HEK293 (cell line): ENCODE measurements around the gene CD300LF.

Experiments used
- CTCF ChIA-PET: fragments of 350-600 bp; formaldehyde crosslinking; extraction: SDS; loops from one replicate; lab custom pipeline; 2021; ENCODE audit warnings: antibody characterized with exemption; lab: Yijun Ruan, JAX
- POLR2A ChIA-PET: fragments of 300-600 bp; formaldehyde crosslinking; extraction: SDS; loops from one replicate; lab custom pipeline; 2020; ENCODE audit warnings: antibody characterized with exemption, inconsistent platforms; lab: Yijun Ruan, JAX
- H3K27ac ChIP-seq: fragments of 200-500 bp; sonication (Bioruptor generic); 2 replicates; pipeline ENCODE4 v1.5.1; 2014; ENCODE audit warnings: low read depth, low read length, control low read depth, inconsistent platforms; ENCODE audit errors: extremely low read depth
- H3K36me3 ChIP-seq, 2 experiments: fragments of 200-500 bp in 1 of 2; sonication (Bioruptor generic) in 1 of 2; 1 replicate in 1 of 2; 2 replicates in 1 of 2; pipeline ENCODE4 v1.5.1; 2014 to 2017; ENCODE audit warnings: inconsistent platforms in 2 of 2, low read length in 2 of 2; ENCODE audit not compliant: control insufficient read depth in 2 of 2, insufficient read depth in 1 of 2
- H3K4me1 ChIP-seq: fragments of 200-500 bp; sonication (Bioruptor generic); 2 replicates; pipeline ENCODE4 v1.5.1; 2014; ENCODE audit warnings: mild to moderate bottlenecking, low read length, inconsistent platforms; ENCODE audit not compliant: control insufficient read depth, insufficient read depth
- H3K4me3 ChIP-seq: 2 replicates; pipeline ENCODE4 v1.5.1; 2011; ENCODE audit warnings: low read depth, mild to moderate bottlenecking, control low read depth, low read length, moderate library complexity
- H3K9me3 ChIP-seq: fragments of 200-500 bp; sonication (Bioruptor generic); 2 replicates; pipeline ENCODE4 v1.5.1; 2014; ENCODE audit warnings: low read depth, low read length, inconsistent platforms; ENCODE audit not compliant: control insufficient read depth, insufficient read depth
- KLF7 ChIP-seq: fragments of 450-650 bp; formaldehyde crosslinking; IDR thresholded peaks from 2 replicates; pipeline ENCODE4 v1.5.1; 2016; ENCODE audit warnings: missing biosample characterization, missing genetic modification characterization, borderline replicate concordance
- KLF8 ChIP-seq: fragments of 450-650 bp; formaldehyde crosslinking; IDR thresholded peaks from 2 replicates; pipeline ENCODE4 v1.5.1; 2016; ENCODE audit warnings: missing biosample characterization, missing genetic modification characterization
- OSR2 ChIP-seq: fragments of 450-650 bp; formaldehyde crosslinking; IDR thresholded peaks from 2 replicates; pipeline ENCODE4 v1.5.1; 2016; ENCODE audit warnings: missing biosample characterization, missing genetic modification characterization
- SP7 ChIP-seq: fragments of 450-650 bp; formaldehyde crosslinking; IDR thresholded peaks from 2 replicates; pipeline ENCODE4 v1.5.1; 2016; ENCODE audit warnings: missing biosample characterization, missing genetic modification characterization
- TRIM28 ChIP-seq: IDR thresholded peaks from 2 replicates; pipeline ENCODE4 v1.6.1; 2011; ENCODE audit warnings: low read length, control low read depth, borderline replicate concordance
- ZBTB17 ChIP-seq: fragments of 450-650 bp; formaldehyde crosslinking; IDR thresholded peaks from 2 replicates; pipeline ENCODE4 v1.5.1; 2016; ENCODE audit warnings: missing biosample characterization, missing genetic modification characterization
- ZBTB48 ChIP-seq: fragments of 450-650 bp; formaldehyde crosslinking; IDR thresholded peaks from 2 replicates; pipeline ENCODE4 v1.5.1; 2016; ENCODE audit warnings: missing biosample characterization, missing genetic modification characterization
- ZBTB8A ChIP-seq: fragments of 450-650 bp; formaldehyde crosslinking; IDR thresholded peaks from 2 replicates; pipeline ENCODE4 v1.5.1; 2016; ENCODE audit warnings: missing biosample characterization, missing genetic modification characterization
- ZEB2 ChIP-seq: fragments of 450-650 bp; formaldehyde crosslinking; IDR thresholded peaks from 2 replicates; pipeline ENCODE4 v1.5.1; 2016; ENCODE audit warnings: missing biosample characterization, missing genetic modification characterization
- ZIC2 ChIP-seq: fragments of 450-650 bp; formaldehyde crosslinking; IDR thresholded peaks from 2 replicates; pipeline ENCODE4 v1.5.1; 2016; ENCODE audit warnings: missing biosample characterization, missing genetic modification characterization
- ZNF10 ChIP-seq: fragments of 450-650 bp; formaldehyde crosslinking; IDR thresholded peaks from 2 replicates; pipeline ENCODE4 v1.5.1; 2017; ENCODE audit warnings: missing biosample characterization, missing genetic modification characterization
- ZNF2 ChIP-seq: fragments of 450-650 bp; formaldehyde crosslinking; IDR thresholded peaks from 2 replicates; pipeline ENCODE4 v1.5.1; 2016; ENCODE audit warnings: missing biosample characterization, missing genetic modification characterization
- ZNF239 ChIP-seq: fragments of 450-650 bp; formaldehyde crosslinking; IDR thresholded peaks from 2 replicates; pipeline ENCODE4 v1.5.1; 2016; ENCODE audit warnings: missing biosample characterization, missing genetic modification characterization
- ZNF266 ChIP-seq: fragments of 450-650 bp; formaldehyde crosslinking; IDR thresholded peaks from 2 replicates; pipeline ENCODE4 v1.5.1; 2016; ENCODE audit warnings: missing biosample characterization, missing genetic modification characterization, low read depth
- ZNF324 ChIP-seq: fragments of 450-650 bp; formaldehyde crosslinking; IDR thresholded peaks from 2 replicates; pipeline ENCODE4 v1.5.1; 2016; ENCODE audit warnings: missing biosample characterization, missing genetic modification characterization
- ZNF501 ChIP-seq: fragments of 450-650 bp; formaldehyde crosslinking; IDR thresholded peaks from 2 replicates; pipeline ENCODE4 v1.5.1; 2016; ENCODE audit warnings: missing biosample characterization, missing genetic modification characterization
- ZNF510 ChIP-seq: fragments of 450-650 bp; formaldehyde crosslinking; IDR thresholded peaks from 2 replicates; pipeline ENCODE4 v1.5.1; 2018; ENCODE audit warnings: mild to moderate bottlenecking, missing genetic modification characterization, missing biosample characterization; ENCODE audit not compliant: insufficient replicate concordance
- ZNF600 ChIP-seq: fragments of 450-650 bp; formaldehyde crosslinking; IDR thresholded peaks from 2 replicates; pipeline ENCODE4 v1.5.1; 2016; ENCODE audit warnings: missing biosample characterization, missing genetic modification characterization
- ZNF624 ChIP-seq: fragments of 450-650 bp; formaldehyde crosslinking; IDR thresholded peaks from 2 replicates; pipeline ENCODE4 v1.5.1; 2017; ENCODE audit warnings: missing biosample characterization, missing genetic modification characterization
- ZNF626 ChIP-seq: fragments of 450-650 bp; sonication (Bioruptor Pico); formaldehyde crosslinking; IDR thresholded peaks from 2 replicates; pipeline ENCODE4 v1.5.1; 2018; ENCODE audit warnings: missing biosample characterization, missing genetic modification characterization, inconsistent platforms
- ZNF654 ChIP-seq: fragments of 450-650 bp; formaldehyde crosslinking; IDR thresholded peaks from 2 replicates; pipeline ENCODE4 v1.5.1; 2016; ENCODE audit warnings: low read depth, missing biosample characterization, missing genetic modification characterization
- ZNF660 ChIP-seq: fragments of 450-650 bp; IDR thresholded peaks from 2 replicates; pipeline ENCODE4 v1.5.1; 2018; ENCODE audit warnings: missing biosample characterization, mild to moderate bottlenecking, missing genetic modification characterization
- ZSCAN30 ChIP-seq: fragments of 450-650 bp; IDR thresholded peaks from 2 replicates; pipeline ENCODE4 v1.5.1; 2018; ENCODE audit warnings: missing biosample characterization, mild to moderate bottlenecking, missing genetic modification characterization, moderate library complexity
- TF ChIP-seq, protein P1 (sequence below): fragments of 450-650 bp; formaldehyde crosslinking; IDR thresholded peaks from 2 replicates; pipeline ENCODE4 v1.5.1; 2016; ENCODE audit warnings: missing biosample characterization, missing genetic modification characterization
- TF ChIP-seq, protein P2 (sequence below): fragments of 450-650 bp; formaldehyde crosslinking; IDR thresholded peaks from 2 replicates; pipeline ENCODE4 v1.5.1; 2016; ENCODE audit warnings: missing biosample characterization, missing genetic modification characterization
- TF ChIP-seq, protein P3 (sequence below): fragments of 450-650 bp; formaldehyde crosslinking; IDR thresholded peaks from 2 replicates; pipeline ENCODE4 v1.5.1; 2016; ENCODE audit warnings: missing biosample characterization, missing genetic modification characterization
- TF ChIP-seq, protein P4 (sequence below): fragments of 450-650 bp; formaldehyde crosslinking; IDR thresholded peaks from 2 replicates; pipeline ENCODE4 v1.5.1; 2016; ENCODE audit warnings: missing biosample characterization, missing genetic modification characterization

Gene CD300LF

GRCh38 chr17:74744714-74745547, 32.2 kb upstream of the CD300LF start:
- no peak overlapping the region for H3K27ac ChIP-seq
- H3K4me3 ChIP-seq = no peak overlapping the region
- ChIA-PET CTCF (interaction anchor here (0.6 to 4.7 kb wide), 40 partner anchors 8 to 1503 kb away, joined by 3 to 84 read pairs (median 4); partner anchors contain the start of genes GRIN2C, NAT9 and RAB37), POLR2A (interaction anchor here (0.6 to 2.1 kb wide), 4 partner anchors 31 to 128 kb away, joined by 3 to 17 read pairs (median 4); partner anchors contain the start of genes FDXR and NAT9)
- H3K9me3 ChIP-seq = no peaks in the 10 kb centered on the region
- no peaks in the 10 kb centered on the region for H3K36me3 ChIP-seq
- peaks cover 3% of the 10 kb centered on the region for H3K4me1 ChIP-seq
- peak; percentile 53; the same call in 1 of the 2 replicates for TF ChIP-seq ZNF324 (tag by site-specific recombination)
- 0 out of 2 replicates have a peak, but pooled peaks have one; percentile 16 for TF ChIP-seq KLF7 (tag by site-specific recombination)
- 0 out of 2 replicates have a peak, but pooled peaks have one; percentile 8 for TF ChIP-seq ZBTB48 (tag by site-specific recombination)
- TF ChIP-seq ZNF266 = no peak
- peak; percentile 60 for TF ChIP-seq SP7
- TF ChIP-seq ZNF239 (tag by site-specific recombination) = no peak
- TF ChIP-seq KLF8 (tag by site-specific recombination) = peak; percentile 41; the same call in 1 of the 2 replicates
- no peak for TF ChIP-seq ZNF10 (tag by site-specific recombination)
- TF ChIP-seq TRIM28 = 0 out of 2 replicates have a peak, but pooled peaks have one; percentile 26
- 0 out of 2 replicates have a peak, but pooled peaks have one; percentile 46 for TF ChIP-seq ZSCAN30 (tag by site-specific recombination)
- TF ChIP-seq ZNF600 (tag by site-specific recombination) = no peak
- TF ChIP-seq ZNF510 (tag by site-specific recombination) = no peak
- TF ChIP-seq OSR2 (tag by site-specific recombination) = no peak
- TF ChIP-seq, protein P1, sequence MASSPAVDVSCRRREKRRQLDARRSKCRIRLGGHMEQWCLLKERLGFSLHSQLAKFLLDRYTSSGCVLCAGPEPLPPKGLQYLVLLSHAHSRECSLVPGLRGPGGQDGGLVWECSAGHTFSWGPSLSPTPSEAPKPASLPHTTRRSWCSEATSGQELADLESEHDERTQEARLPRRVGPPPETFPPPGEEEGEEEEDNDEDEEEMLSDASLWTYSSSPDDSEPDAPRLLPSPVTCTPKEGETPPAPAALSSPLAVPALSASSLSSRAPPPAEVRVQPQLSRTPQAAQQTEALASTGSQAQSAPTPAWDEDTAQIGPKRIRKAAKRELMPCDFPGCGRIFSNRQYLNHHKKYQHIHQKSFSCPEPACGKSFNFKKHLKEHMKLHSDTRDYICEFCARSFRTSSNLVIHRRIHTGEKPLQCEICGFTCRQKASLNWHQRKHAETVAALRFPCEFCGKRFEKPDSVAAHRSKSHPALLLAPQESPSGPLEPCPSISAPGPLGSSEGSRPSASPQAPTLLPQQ (tag by site-specific recombination) = peak; percentile 80
- no peak for TF ChIP-seq ZNF624 (tag by site-specific recombination)
- peak; percentile 95 for TF ChIP-seq ZNF654 (tag by site-specific recombination)
- TF ChIP-seq ZBTB8A (tag by site-specific recombination) = peak; percentile 86
- TF ChIP-seq, protein P2, sequence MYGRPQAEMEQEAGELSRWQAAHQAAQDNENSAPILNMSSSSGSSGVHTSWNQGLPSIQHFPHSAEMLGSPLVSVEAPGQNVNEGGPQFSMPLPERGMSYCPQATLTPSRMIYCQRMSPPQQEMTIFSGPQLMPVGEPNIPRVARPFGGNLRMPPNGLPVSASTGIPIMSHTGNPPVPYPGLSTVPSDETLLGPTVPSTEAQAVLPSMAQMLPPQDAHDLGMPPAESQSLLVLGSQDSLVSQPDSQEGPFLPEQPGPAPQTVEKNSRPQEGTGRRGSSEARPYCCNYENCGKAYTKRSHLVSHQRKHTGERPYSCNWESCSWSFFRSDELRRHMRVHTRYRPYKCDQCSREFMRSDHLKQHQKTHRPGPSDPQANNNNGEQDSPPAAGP (tag by site-specific recombination) = peak; percentile 67
- peak; percentile 67; the same call in 1 of the 2 replicates for TF ChIP-seq ZEB2 (tag by site-specific recombination)
- TF ChIP-seq ZNF2 (tag by site-specific recombination) = 0 out of 2 replicates have a peak, but pooled peaks have one; percentile 32
- peak; percentile 70; the same call in 1 of the 2 replicates for TF ChIP-seq ZNF660
- TF ChIP-seq ZIC2 (tag by site-specific recombination) = 0 out of 2 replicates have a peak, but pooled peaks have one; percentile 11
- TF ChIP-seq, protein P3, sequence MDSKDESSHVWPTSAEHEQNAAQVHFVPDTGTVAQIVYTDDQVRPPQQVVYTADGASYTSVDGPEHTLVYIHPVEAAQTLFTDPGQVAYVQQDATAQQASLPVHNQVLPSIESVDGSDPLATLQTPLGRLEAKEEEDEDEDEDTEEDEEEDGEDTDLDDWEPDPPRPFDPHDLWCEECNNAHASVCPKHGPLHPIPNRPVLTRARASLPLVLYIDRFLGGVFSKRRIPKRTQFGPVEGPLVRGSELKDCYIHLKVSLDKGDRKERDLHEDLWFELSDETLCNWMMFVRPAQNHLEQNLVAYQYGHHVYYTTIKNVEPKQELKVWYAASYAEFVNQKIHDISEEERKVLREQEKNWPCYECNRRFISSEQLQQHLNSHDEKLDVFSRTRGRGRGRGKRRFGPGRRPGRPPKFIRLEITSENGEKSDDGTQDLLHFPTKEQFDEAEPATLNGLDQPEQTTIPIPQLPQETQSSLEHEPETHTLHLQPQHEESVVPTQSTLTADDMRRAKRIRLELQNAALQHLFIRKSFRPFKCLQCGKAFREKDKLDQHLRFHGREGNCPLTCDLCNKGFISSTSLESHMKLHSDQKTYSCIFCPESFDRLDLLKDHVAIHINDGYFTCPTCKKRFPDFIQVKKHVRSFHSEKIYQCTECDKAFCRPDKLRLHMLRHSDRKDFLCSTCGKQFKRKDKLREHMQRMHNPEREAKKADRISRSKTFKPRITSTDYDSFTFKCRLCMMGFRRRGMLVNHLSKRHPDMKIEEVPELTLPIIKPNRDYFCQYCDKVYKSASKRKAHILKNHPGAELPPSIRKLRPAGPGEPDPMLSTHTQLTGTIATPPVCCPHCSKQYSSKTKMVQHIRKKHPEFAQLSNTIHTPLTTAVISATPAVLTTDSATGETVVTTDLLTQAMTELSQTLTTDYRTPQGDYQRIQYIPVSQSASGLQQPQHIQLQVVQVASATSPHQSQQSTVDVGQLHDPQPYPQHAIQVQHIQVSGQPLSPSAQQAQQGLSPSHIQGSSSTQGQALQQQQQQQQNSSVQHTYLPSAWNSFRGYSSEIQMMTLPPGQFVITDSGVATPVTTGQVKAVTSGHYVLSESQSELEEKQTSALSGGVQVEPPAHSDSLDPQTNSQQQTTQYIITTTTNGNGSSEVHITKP (tag by site-specific recombination) = 0 out of 2 replicates have a peak, but pooled peaks have one; percentile 40
- 0 out of 2 replicates have a peak, but pooled peaks have one; percentile 60 for TF ChIP-seq ZNF501
- TF ChIP-seq, protein P4, sequence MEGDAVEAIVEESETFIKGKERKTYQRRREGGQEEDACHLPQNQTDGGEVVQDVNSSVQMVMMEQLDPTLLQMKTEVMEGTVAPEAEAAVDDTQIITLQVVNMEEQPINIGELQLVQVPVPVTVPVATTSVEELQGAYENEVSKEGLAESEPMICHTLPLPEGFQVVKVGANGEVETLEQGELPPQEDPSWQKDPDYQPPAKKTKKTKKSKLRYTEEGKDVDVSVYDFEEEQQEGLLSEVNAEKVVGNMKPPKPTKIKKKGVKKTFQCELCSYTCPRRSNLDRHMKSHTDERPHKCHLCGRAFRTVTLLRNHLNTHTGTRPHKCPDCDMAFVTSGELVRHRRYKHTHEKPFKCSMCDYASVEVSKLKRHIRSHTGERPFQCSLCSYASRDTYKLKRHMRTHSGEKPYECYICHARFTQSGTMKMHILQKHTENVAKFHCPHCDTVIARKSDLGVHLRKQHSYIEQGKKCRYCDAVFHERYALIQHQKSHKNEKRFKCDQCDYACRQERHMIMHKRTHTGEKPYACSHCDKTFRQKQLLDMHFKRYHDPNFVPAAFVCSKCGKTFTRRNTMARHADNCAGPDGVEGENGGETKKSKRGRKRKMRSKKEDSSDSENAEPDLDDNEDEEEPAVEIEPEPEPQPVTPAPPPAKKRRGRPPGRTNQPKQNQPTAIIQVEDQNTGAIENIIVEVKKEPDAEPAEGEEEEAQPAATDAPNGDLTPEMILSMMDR (tag by site-specific recombination) = peak; percentile 91
- no peak for TF ChIP-seq ZNF626 (tag by site-specific recombination)
- peak; percentile 71 for TF ChIP-seq ZBTB17 (tag by site-specific recombination)
